Measurements from ENCODE around the gene LINS1. TPM values are rescaled to one million over a fixed set of nuclear protein-coding genes. Genes with fewer than 3 reads are reported as not detected.

LINS1 gene
- total and polyA plus RNA-seq, 8 donors: 1.8 to 39.7 (median 7.0) TPM

DNA sequence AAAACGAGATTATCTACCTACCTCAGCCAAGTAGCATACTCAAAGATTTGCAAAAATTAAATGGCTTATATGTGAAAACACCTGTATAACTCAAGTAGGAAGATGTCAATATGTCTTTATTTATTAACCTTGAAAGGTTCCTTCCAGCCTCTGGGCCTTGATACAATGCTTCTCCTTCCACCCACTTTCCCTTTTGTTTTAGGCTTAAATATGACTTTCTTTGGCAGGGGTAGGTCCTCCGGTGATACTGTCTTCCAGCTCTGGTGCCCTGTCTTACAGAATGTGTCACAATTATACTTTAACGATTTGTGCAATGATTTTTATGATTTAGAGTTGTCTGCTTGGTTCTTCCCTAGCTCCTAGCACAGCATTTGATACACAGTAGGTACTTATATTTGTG lies 4.1 kb downstream of the LINS1 start:
- H3K9me3 ChIP-seq: no peaks in the 10 kb centered on the region
- no peak for TF ChIP-seq POLR2AphosphoS5 (IDR thresholded peaks at IDR 0.05)
- no peak for TF ChIP-seq POLR2A (IDR thresholded peaks at IDR 0.05)
- TF ChIP-seq, protein P1, sequence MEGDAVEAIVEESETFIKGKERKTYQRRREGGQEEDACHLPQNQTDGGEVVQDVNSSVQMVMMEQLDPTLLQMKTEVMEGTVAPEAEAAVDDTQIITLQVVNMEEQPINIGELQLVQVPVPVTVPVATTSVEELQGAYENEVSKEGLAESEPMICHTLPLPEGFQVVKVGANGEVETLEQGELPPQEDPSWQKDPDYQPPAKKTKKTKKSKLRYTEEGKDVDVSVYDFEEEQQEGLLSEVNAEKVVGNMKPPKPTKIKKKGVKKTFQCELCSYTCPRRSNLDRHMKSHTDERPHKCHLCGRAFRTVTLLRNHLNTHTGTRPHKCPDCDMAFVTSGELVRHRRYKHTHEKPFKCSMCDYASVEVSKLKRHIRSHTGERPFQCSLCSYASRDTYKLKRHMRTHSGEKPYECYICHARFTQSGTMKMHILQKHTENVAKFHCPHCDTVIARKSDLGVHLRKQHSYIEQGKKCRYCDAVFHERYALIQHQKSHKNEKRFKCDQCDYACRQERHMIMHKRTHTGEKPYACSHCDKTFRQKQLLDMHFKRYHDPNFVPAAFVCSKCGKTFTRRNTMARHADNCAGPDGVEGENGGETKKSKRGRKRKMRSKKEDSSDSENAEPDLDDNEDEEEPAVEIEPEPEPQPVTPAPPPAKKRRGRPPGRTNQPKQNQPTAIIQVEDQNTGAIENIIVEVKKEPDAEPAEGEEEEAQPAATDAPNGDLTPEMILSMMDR (IDR thresholded peaks at IDR 0.05): no peak
- no peak overlapping the region for H3K4me3 ChIP-seq
- 80 to 92% (median 88%) methylated on average over 3 of the region's 3 CpGs for WGBS, 5 donors
- peak overlapping the region in 1 of 5 donors; percentile 51 for H3K27ac ChIP-seq
- DNase-seq: no peak
- no peaks in the 10 kb centered on the region for H3K27me3 ChIP-seq
- no peaks in the 10 kb centered on the region for H3K36me3 ChIP-seq
- intact Hi-C loops (cut with DNase I; ENCODE audit: low total_unique reads): no loop called here
- peaks cover 9 to 43% (median 15%) of the 10 kb centered on the region in 4 donors for H3K4me1 ChIP-seq

DNA sequence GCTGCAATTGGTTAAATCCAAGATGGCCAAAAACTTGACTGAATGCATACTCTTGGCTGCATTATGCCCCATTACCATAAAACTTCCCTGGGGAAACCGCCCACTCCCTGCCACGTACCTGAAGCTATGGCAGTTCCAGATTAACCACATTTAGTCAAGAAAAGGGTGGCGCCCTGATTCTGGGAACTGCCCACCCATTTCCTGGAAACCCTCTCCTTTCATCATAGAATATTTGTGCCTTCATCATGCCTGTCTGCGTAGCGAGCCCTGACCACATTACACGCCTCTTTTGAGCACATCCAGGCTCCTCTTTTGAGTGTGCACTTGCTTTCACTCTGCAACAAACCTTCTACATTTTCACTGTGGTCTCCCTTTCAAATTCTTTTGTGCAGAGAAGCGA lies 5.2 kb downstream of the LINS1 start:
- 62 to 82% (median 80%) methylated on average over 7 of the region's 7 CpGs for WGBS, 5 donors
- TF ChIP-seq POLR2AphosphoS5 (IDR thresholded peaks at IDR 0.05) (no peak), EP300 (IDR thresholded peaks at IDR 0.05) (no peak), POLR2A (IDR thresholded peaks at IDR 0.05) (no peak)
- TF ChIP-seq, protein P1 (IDR thresholded peaks at IDR 0.05): no peak
- Histone ChIP-seq H3K4me3 (no peak overlapping the region), H3K27ac (peak overlapping the region in 3 of 5 donors; percentile 16 to 51 (median 21)), H3K4me1 (peaks cover 9 to 43% (median 14%) of the 10 kb centered on the region in 4 donors), H3K36me3 (no peaks in the 10 kb centered on the region), H3K9me3 (no peaks in the 10 kb centered on the region), H3K27me3 (no peaks in the 10 kb centered on the region)
- peak; percentile 26 to 71 for DNase-seq
- intact Hi-C loops (cut with DNase I; ENCODE audit: low total_unique reads): no loop called here

DNA sequence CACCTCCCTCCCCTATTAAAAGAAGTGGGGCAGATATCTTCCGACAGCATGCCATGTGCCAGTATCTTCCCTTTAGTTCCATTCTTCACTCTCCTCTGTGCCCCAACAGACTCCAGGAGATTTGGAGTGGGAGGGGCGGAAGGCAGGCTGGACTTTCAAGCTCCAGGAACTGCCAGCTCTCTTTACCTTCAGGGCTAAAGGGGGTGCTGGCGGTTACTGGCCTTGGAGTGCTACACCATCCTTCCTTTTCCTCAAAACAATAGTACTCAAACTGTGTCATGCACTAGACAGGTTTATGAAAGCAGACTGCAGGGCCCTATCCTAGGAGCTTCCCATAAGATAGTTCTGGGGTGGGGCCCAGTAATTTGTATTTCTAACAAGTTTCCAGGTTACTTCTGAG lies 6.0 kb downstream of the LINS1 start:
- intact Hi-C loops (cut with DNase I; ENCODE audit: low total_unique reads): no loop called here
- Histone ChIP-seq H3K27ac (peak overlapping the region in 2 of 5 donors; percentile 50 to 51), H3K4me1 (peaks cover 4 to 37% (median 9%) of the 10 kb centered on the region in 4 donors), H3K36me3 (no peaks in the 10 kb centered on the region), H3K4me3 (no peak overlapping the region), H3K9me3 (no peaks in the 10 kb centered on the region), H3K27me3 (no peaks in the 10 kb centered on the region)
- no peak for TF ChIP-seq EP300 (IDR thresholded peaks at IDR 0.05)
- TF ChIP-seq POLR2AphosphoS5 (IDR thresholded peaks at IDR 0.05): no peak
- TF ChIP-seq POLR2A (IDR thresholded peaks at IDR 0.05): no peak
- TF ChIP-seq, protein P1 (IDR thresholded peaks at IDR 0.05): no peak
- 86 to 93% (median 90%) methylated on average over 3 of the region's 3 CpGs for WGBS, 5 donors
- DNase-seq: no peak

DNA sequence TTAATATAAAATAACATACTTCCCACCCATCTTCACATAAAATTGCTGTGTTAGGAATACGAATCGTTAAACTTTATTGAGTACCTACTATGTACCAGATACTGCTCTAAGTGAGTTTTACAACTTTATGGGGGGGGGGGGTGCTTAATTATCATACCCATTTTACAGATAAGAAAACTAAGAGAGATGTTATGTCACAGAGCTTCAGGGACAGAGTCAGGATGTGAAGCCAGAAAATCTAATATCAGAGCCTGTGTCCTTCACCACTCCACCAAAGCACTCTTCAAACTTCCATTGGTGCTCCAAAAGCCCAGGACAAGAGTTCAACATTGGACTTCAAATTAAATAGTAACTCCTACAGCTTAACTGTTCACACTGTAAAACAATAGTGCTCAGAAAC lies 8.6 kb downstream of the LINS1 start:
- Histone ChIP-seq H3K9me3 (peaks cover 0 to 9% (median 3%) of the 10 kb centered on the region in 4 donors), H3K4me3 (no peak overlapping the region), H3K4me1 (peaks cover 0 to 23% (median 0%) of the 10 kb centered on the region in 4 donors), H3K27me3 (no peaks in the 10 kb centered on the region), H3K36me3 (no peaks in the 10 kb centered on the region), H3K27ac (no peak overlapping the region)
- TF ChIP-seq, protein P1 (IDR thresholded peaks at IDR 0.05): no peak
- TF ChIP-seq POLR2AphosphoS5 (IDR thresholded peaks at IDR 0.05): no peak
- no peak for TF ChIP-seq POLR2A (IDR thresholded peaks at IDR 0.05)
- TF ChIP-seq EP300 (IDR thresholded peaks at IDR 0.05): no peak
- intact Hi-C loops (cut with DNase I; ENCODE audit: low total_unique reads): no loop called here
- 90 to 99% (median 97%) methylated on average over 2 of the region's 2 CpGs for WGBS, 5 donors
- DNase-seq: no peak

All from stomach (tissue), 9 donors.